OCI-LY1 (cell line): ENCODE results near the gene USP16.

Experiments used
- H2AFZ ChIP-seq: fragments of 200-600 bp; sonication (generic), shearing (Covaris generic); 2 replicates; pipeline ENCODE4 v1.6.0; 2014; ENCODE audit warnings: antibody characterized with exemption, mild to moderate bottlenecking, low read length
- H3F3A ChIP-seq: fragments of 200-600 bp; sonication (generic), shearing (Covaris generic); 2 replicates; pipeline ENCODE4 v1.6.0; 2014; ENCODE audit warnings: mild to moderate bottlenecking, antibody characterized with exemption, low read length, moderate library complexity; ENCODE audit not compliant: insufficient read depth
- H3K27ac ChIP-seq: fragments of 200-600 bp; sonication (generic); 2 replicates; pipeline ENCODE4 v1.5.1; 2014; ENCODE audit warnings: low read length, mixed run types, mild to moderate bottlenecking, low read depth; ENCODE audit not compliant: poor library complexity, severe bottlenecking
- H3K27me3 ChIP-seq: fragments of 200-600 bp; sonication (generic); 2 replicates; pipeline ENCODE4 v1.6.0; 2014; ENCODE audit warnings: antibody characterized with exemption, mild to moderate bottlenecking, low read length, moderate library complexity; ENCODE audit not compliant: insufficient read depth
- H3K36me3 ChIP-seq: fragments of 200-600 bp; sonication (generic); 2 replicates; pipeline ENCODE4 v1.6.1; 2014; ENCODE audit warnings: mild to moderate bottlenecking, antibody characterized with exemption, low read length, moderate library complexity, mixed read lengths; ENCODE audit not compliant: insufficient read depth
- H3K4me1 ChIP-seq: fragments of 200-600 bp; sonication (generic); 2 replicates; pipeline ENCODE4 v1.5.1; 2014; ENCODE audit warnings: mild to moderate bottlenecking, low read length, moderate library complexity; ENCODE audit not compliant: insufficient read depth, severe bottlenecking
- H3K4me2 ChIP-seq: fragments of 200-600 bp; sonication (generic), shearing (Covaris generic); 2 replicates; pipeline ENCODE4 v1.6.1; 2014; ENCODE audit warnings: low read length
- H3K4me3 ChIP-seq: fragments of 200-600 bp; sonication (generic); 2 replicates; pipeline ENCODE4 v1.5.1; 2014; ENCODE audit warnings: low read length, low read depth, mild to moderate bottlenecking, mixed read lengths; ENCODE audit not compliant: poor library complexity, severe bottlenecking
- H3K79me2 ChIP-seq: fragments of 200-600 bp; shearing (Covaris generic); 2 replicates; pipeline ENCODE4 v1.6.1; 2016; ENCODE audit warnings: mixed run types, low read length, mixed read lengths; ENCODE audit not compliant: insufficient read depth
- H3K9ac ChIP-seq: fragments of 200-600 bp; sonication (generic), shearing (Covaris generic); 2 replicates; pipeline ENCODE4 v1.6.1; 2014; ENCODE audit warnings: mild to moderate bottlenecking, low read length, mixed read lengths
- H3K9me2 ChIP-seq: fragments of 200-600 bp; sonication (generic), shearing (Covaris generic); 2 replicates; pipeline ENCODE4 v1.6.1; 2014; ENCODE audit warnings: low read depth, mild to moderate bottlenecking, low read length, mixed read lengths
- H3K9me3 ChIP-seq: fragments of 200-600 bp; shearing (Covaris generic); 2 replicates; pipeline ENCODE4 v1.6.1; 2014; ENCODE audit warnings: low read length, mixed read lengths
- H4K20me1 ChIP-seq: fragments of 200-600 bp; sonication (generic), shearing (Covaris generic); 2 replicates; pipeline ENCODE4 v1.6.0; 2016; ENCODE audit warnings: mild to moderate bottlenecking, low read length; ENCODE audit not compliant: insufficient read depth
- EZH2 ChIP-seq: fragments of 200-600 bp; sonication (generic), shearing (Covaris generic); IDR thresholded peaks from 2 replicates; pipeline ENCODE4 v1.8.0; 2017; ENCODE audit warnings: borderline replicate concordance, mixed run types, mild to moderate bottlenecking, antibody characterized with exemption, low read length, moderate library complexity, mixed read lengths
- TF ChIP-seq, protein P1 (sequence below): fragments of 200-600 bp; sonication (generic), shearing (Covaris generic); IDR thresholded peaks from 2 replicates; pipeline ENCODE4 v1.5.1; 2017; ENCODE audit warnings: mild to moderate bottlenecking, antibody characterized with exemption, low read length, moderate library complexity, mixed read lengths

USP16 gene

DNA sequence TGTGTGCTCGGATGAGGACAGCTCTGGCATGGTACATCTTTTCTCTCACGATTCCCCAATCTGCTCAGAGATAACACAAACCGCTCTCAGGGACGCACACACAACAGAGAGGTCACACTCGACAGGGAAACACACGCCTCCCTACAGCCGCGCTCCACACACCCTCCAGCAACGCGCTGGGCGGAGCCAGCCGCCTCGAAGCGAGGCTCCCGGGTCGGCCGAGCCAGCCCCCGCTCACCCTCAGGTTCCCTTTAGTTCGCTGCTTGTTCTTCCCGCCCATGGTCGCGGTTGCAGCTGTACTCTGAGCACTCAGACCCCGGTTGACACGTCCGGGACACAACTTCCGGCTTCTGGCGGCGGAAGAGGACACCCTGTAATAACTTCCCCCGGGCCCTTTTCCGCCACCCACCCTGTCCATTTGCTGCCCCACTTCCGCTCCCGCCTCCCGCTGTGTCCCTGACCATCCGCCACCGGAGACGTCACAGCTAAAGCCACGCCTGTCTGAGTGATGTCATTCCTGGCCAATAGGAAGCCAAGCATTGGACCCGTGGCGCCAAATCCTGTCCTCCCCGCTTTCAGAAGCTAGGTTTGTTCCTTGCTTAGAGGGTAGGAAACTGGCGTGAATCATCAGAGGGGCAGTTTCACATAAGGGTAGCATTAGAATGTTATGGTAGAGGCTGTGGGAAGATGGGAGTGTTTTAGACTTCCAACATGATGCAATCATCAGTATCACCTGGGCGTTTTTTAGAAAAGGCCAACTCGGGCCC lies 31.8 kb upstream of the USP16 start, which contains the start of gene LTN1:
Gene LTN1 (minus strand): TSS at position 352 of the 767 bp plus-strand sequence. CDS start 72 bp downstream, at position 280.
- H3F3A ChIP-seq: no peaks in the 10 kb centered on the region
- H3K4me1 ChIP-seq: peaks cover 25% of the 10 kb centered on the region
- peak within 1 kb of the TSS; percentile 82 for H3K9ac ChIP-seq
- no peaks in the 10 kb centered on the region for H3K9me3 ChIP-seq
- no peak within 1 kb of the TSS for H2AFZ ChIP-seq
- TF ChIP-seq, protein P1, sequence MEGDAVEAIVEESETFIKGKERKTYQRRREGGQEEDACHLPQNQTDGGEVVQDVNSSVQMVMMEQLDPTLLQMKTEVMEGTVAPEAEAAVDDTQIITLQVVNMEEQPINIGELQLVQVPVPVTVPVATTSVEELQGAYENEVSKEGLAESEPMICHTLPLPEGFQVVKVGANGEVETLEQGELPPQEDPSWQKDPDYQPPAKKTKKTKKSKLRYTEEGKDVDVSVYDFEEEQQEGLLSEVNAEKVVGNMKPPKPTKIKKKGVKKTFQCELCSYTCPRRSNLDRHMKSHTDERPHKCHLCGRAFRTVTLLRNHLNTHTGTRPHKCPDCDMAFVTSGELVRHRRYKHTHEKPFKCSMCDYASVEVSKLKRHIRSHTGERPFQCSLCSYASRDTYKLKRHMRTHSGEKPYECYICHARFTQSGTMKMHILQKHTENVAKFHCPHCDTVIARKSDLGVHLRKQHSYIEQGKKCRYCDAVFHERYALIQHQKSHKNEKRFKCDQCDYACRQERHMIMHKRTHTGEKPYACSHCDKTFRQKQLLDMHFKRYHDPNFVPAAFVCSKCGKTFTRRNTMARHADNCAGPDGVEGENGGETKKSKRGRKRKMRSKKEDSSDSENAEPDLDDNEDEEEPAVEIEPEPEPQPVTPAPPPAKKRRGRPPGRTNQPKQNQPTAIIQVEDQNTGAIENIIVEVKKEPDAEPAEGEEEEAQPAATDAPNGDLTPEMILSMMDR: no peak
- TF ChIP-seq EZH2: no peak
- no peaks in the 10 kb centered on the region for H3K27me3 ChIP-seq
- no peaks in the 10 kb centered on the region for H3K9me2 ChIP-seq
- H3K27ac ChIP-seq: peak within 1 kb of the TSS; percentile 65
- no peaks in the 10 kb centered on the region; the same call in 1 of the 2 replicates for H4K20me1 ChIP-seq
- no peaks in the 10 kb centered on the region for H3K36me3 ChIP-seq
- peak within 1 kb of the TSS; percentile 84 for H3K4me2 ChIP-seq
- peak within 1 kb of the TSS; percentile 78 for H3K4me3 ChIP-seq
- peaks cover 35% of the 10 kb centered on the region for H3K79me2 ChIP-seq

DNA sequence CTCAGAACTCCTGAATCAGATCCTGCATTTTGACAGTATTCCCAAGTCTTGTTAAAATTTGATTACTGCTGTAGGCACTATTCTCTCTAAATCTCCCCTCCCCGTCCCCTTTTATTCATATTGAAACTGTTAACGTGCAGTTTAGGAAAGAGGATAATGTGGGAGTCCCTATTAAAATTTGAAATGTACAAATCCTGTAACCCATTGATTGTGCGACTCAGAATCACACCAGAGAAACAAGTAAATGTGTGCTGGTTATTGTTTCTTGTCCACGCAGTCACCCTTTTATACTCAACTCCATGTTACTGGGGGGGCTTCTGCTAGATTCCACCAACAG lies 31.2 kb upstream of the USP16 start:
- no peaks in the 10 kb centered on the region for H3K9me3 ChIP-seq
- H3K79me2 ChIP-seq: peaks cover 35% of the 10 kb centered on the region
- H4K20me1 ChIP-seq: no peaks in the 10 kb centered on the region; the same call in 1 of the 2 replicates
- TF ChIP-seq, protein P1: no peak
- no peak for TF ChIP-seq EZH2
- H3F3A ChIP-seq: no peaks in the 10 kb centered on the region
- peak overlapping the region; percentile 78 for H3K4me3 ChIP-seq
- no peaks in the 10 kb centered on the region for H3K27me3 ChIP-seq
- H3K9me2 ChIP-seq: no peaks in the 10 kb centered on the region
- peaks cover 25% of the 10 kb centered on the region for H3K4me1 ChIP-seq
- H3K36me3 ChIP-seq: no peaks in the 10 kb centered on the region
- H3K27ac ChIP-seq: peak overlapping the region; percentile 64
- no peak overlapping the region for H2AFZ ChIP-seq
- H3K4me2 ChIP-seq: peak overlapping the region; percentile 84
- peak overlapping the region; percentile 74 for H3K9ac ChIP-seq

DNA sequence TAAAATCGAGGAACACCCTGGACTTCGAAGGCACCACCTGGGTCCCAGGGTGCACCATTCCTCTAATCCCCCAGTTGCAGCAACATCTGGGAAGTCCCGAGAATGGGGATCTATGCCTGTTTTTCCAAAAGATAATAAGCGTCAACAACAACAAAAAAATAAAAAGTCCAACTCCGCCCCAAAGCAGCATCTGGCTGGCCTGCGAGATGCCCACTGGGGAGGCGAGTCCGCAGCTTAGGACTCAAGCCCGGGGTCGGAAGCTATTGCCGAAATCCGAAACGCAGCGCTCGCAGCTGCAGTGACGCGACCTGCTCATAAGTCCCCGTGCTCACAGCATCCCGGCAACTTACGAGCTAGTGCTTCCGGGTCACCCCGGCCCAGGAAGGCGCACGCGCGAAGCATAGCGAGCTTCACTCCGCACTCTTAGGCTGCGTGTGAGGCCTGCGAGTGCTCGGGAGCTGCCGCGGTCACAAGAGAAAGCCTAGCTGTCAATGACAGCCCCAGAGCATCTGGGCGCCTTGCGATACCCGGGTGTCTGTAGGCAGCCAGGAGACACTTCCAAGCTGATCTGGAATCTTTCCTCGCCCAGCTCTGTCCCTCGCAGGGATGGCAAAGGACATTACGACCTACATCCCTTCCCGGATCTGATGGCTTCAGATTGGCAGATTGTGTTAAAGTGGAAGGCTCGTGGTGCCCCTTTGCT lies 21.9 kb upstream of the USP16 start:
- Histone ChIP-seq H2AFZ (no peak overlapping the region), H3K9me3 (no peaks in the 10 kb centered on the region), H3K27me3 (no peaks in the 10 kb centered on the region), H3K4me3 (peak overlapping the region; percentile 88), H3K36me3 (peaks cover 20% of the 10 kb centered on the region), H4K20me1 (no peaks in the 10 kb centered on the region), H3K4me2 (peak overlapping the region; percentile 73), H3K27ac (peak overlapping the region; percentile 81), H3K79me2 (no peaks in the 10 kb centered on the region), H3K4me1 (peaks cover 10% of the 10 kb centered on the region), H3K9ac (peak overlapping the region; percentile 96), H3K9me2 (no peaks in the 10 kb centered on the region), H3F3A (peaks cover 8% of the 10 kb centered on the region; the same call in 1 of the 2 replicates)
- TF ChIP-seq EZH2: no peak
- TF ChIP-seq, protein P1: no peak
